Hepatocyte (in vitro differentiated cells): ENCODE data around the gene CFAP73. TPM values are rescaled to one million over a fixed set of nuclear protein-coding genes. Genes with fewer than 3 reads are reported as not detected.

Experiments used
- DNase-seq: peaks from one replicate; pipeline ENCODE4 v3.0.0-alpha.2; 2016; ENCODE audit warnings: low spot score
- H2AFZ ChIP-seq: fragments of 200-600 bp; sonication (generic); 2 replicates; pipeline ENCODE4 v1.6.0; 2016; ENCODE audit warnings: antibody characterized with exemption, mild to moderate bottlenecking
- H3K27ac ChIP-seq: fragments of 200-600 bp; sonication (generic); 2 replicates; pipeline ENCODE4 v1.5.1; 2016; ENCODE audit warnings: mild to moderate bottlenecking
- H3K27me3 ChIP-seq: fragments of 200-600 bp; sonication (generic); 2 replicates; pipeline ENCODE4 v1.6.1; 2016
- H3K36me3 ChIP-seq: fragments of 200-600 bp; sonication (generic); replicated peaks from 2 replicates; pipeline ENCODE4 v1.5.1; 2016; ENCODE audit warnings: low read depth; ENCODE audit not compliant: insufficient read depth
- H3K4me1 ChIP-seq: fragments of 200-600 bp; sonication (generic); 2 replicates; pipeline ENCODE4 v1.5.1; 2016; ENCODE audit warnings: mild to moderate bottlenecking, moderate library complexity; ENCODE audit not compliant: insufficient read depth
- H3K4me2 ChIP-seq: fragments of 200-600 bp; sonication (generic); 2 replicates; pipeline ENCODE4 v1.6.0; 2016
- H3K4me3 ChIP-seq: fragments of 200-600 bp; sonication (generic); 2 replicates; pipeline ENCODE4 v1.5.1; 2016; ENCODE audit warnings: mild to moderate bottlenecking
- H3K79me2 ChIP-seq: fragments of 200-600 bp; sonication (generic); 2 replicates; pipeline ENCODE4 v1.6.0; 2017; ENCODE audit warnings: mild to moderate bottlenecking
- H3K9me2 ChIP-seq: fragments of 200-600 bp; sonication (generic); replicated peaks from 2 replicates; pipeline ENCODE4 v1.6.0; 2017; ENCODE audit warnings: mild to moderate bottlenecking; ENCODE audit not compliant: insufficient read depth
- H3K9me3 ChIP-seq: fragments of 200-600 bp; sonication (generic); 2 replicates; pipeline ENCODE4 v1.5.1; 2016; ENCODE audit warnings: low read depth, mild to moderate bottlenecking
- H4K20me1 ChIP-seq: fragments of 200-600 bp; sonication (generic); 2 replicates; pipeline ENCODE4 v1.6.0; 2016; ENCODE audit warnings: mild to moderate bottlenecking; ENCODE audit not compliant: insufficient read depth, poor library complexity, severe bottlenecking
- CTCF ChIP-seq: fragments of 200-600 bp; sonication (generic); IDR thresholded peaks from 2 replicates; pipeline ENCODE4 v1.5.1; 2016; ENCODE audit warnings: antibody characterized with exemption, mild to moderate bottlenecking; ENCODE audit not compliant: poor library complexity
- EZH2 ChIP-seq: fragments of 200-600 bp; sonication (generic); IDR thresholded peaks from 2 replicates; pipeline ENCODE4 v1.6.1; 2016; ENCODE audit warnings: antibody characterized with exemption, mild to moderate bottlenecking, borderline replicate concordance
- EZH2phosphoT487 ChIP-seq: fragments of 200-600 bp; sonication (generic); IDR thresholded peaks from one replicate; pipeline ENCODE4 v1.6.1; 2018; ENCODE audit warnings: antibody characterized with exemption, mild to moderate bottlenecking, low read depth, moderate library complexity; ENCODE audit not compliant: unreplicated experiment, severe bottlenecking
- WGBS: methylation state at CpG from one replicate; pipeline ENCODE4 v1.1.6; 2016; ENCODE audit warnings: low lambda C conversion rate; ENCODE audit errors: missing lambda C conversion rate; 5-methylcytosine and 5-hydroxymethylcytosine counted together
- polyA plus RNA-seq: library from polyadenylated mRNA; unstranded; fragments of >200 nt; fragmentation: Nextera tagmentation; extraction: Ambion mirVana; gene quantifications from 2 replicates; pipeline ENCODE4 v1.2.1, GENCODE V29; 2016
- total RNA-seq: library from RNA; depleted of rRNA; stranded (reverse); fragments of >200 nt; gene quantifications from 2 replicates; pipeline ENCODE4 v1.2.3, GENCODE V29; 2014

Gene CFAP73
- total and polyA plus RNA-seq, 2 experiments from 2014 or later: not detected

DNA sequence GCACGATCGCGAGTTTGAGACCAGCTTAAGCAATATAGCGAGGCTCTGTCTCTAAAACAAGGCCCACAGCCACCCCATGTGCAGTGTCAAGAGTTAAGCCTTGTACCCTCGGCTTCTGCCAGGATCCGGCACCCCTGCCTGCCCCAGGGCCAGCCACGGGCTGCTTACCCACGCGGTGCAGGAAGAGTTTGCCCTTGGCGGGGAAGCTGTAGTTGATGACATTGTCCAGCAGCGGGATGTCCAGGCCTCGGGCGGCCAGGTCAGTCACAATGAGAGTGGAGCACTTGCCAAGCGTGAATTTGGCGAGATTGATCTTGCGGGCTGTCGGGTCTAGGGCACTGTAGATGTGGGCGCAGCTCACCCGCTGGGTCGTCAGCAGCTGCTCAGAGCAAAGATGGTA, 22.7 kb downstream of the CFAP73 start:
- no peaks in the 10 kb centered on the region for H4K20me1 ChIP-seq
- no peak overlapping the region for H3K4me2 ChIP-seq
- no peaks in the 10 kb centered on the region for H3K36me3 ChIP-seq
- DNase-seq: no peak
- H3K27ac ChIP-seq: no peak overlapping the region
- H2AFZ ChIP-seq: no peak overlapping the region
- no peaks in the 10 kb centered on the region for H3K9me2 ChIP-seq
- no peaks in the 10 kb centered on the region for H3K9me3 ChIP-seq
- H3K4me3 ChIP-seq: no peak overlapping the region
- no peak for TF ChIP-seq EZH2
- no peak for TF ChIP-seq EZH2phosphoT487
- no peak for TF ChIP-seq CTCF
- no peaks in the 10 kb centered on the region for H3K79me2 ChIP-seq
- no peaks in the 10 kb centered on the region for H3K27me3 ChIP-seq
- no peaks in the 10 kb centered on the region for H3K4me1 ChIP-seq
- WGBS: 97% methylated on average over 20 of the region's 20 CpGs

DNA sequence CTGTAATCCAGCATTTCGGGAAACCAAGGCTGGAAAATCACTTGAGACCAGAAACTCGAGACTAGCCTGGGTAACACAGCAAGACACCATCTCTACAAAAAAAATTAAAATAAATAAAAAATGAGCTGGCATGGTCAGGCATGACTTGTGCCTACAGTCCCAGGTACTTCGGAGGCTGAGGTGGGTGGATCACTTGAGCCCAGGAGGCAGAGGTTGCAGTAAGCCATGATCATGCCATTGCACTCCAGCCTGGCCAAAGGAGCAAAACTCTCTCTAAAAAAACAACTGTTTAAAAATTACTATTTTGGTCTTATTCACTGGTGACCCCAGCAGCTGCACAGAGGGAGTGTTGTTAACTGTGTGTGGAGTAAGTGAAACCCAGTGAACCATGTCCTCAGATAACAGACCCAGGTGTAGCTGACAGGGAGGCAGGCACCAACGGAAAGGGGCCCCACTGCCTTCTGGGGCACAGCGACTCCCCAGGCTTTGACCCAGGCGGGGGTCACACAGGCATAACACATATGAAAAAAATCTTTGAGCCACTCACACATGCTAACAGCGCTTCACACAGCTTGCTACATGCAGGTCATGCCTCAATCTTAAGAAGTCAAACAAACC, 23.7 kb downstream of the CFAP73 start:
- DNase-seq: no peak
- Histone ChIP-seq H3K27me3 (no peaks in the 10 kb centered on the region), H3K4me1 (no peaks in the 10 kb centered on the region), H3K36me3 (no peaks in the 10 kb centered on the region), H3K9me2 (no peaks in the 10 kb centered on the region), H3K79me2 (no peaks in the 10 kb centered on the region), H3K27ac (no peak overlapping the region), H4K20me1 (no peaks in the 10 kb centered on the region), H2AFZ (no peak overlapping the region), H3K9me3 (no peaks in the 10 kb centered on the region), H3K4me3 (no peak overlapping the region), H3K4me2 (no peak overlapping the region)
- TF ChIP-seq EZH2phosphoT487 (no peak), CTCF (no peak), EZH2 (no peak)
- 91% methylated on average over 7 of the region's 7 CpGs for WGBS

- H3K79me2 ChIP-seq: no peaks in the 10 kb centered on the region
- DNase-seq: peak; percentile 80
- H3K36me3 ChIP-seq: no peaks in the 10 kb centered on the region
- H3K9me3 ChIP-seq: no peaks in the 10 kb centered on the region
- no peaks in the 10 kb centered on the region for H3K9me2 ChIP-seq
- H2AFZ ChIP-seq: no peak overlapping the region
- no peak overlapping the region for H3K4me3 ChIP-seq
- H3K4me1 ChIP-seq: no peaks in the 10 kb centered on the region
- no peak overlapping the region for H3K4me2 ChIP-seq
- H3K27ac ChIP-seq: no peak overlapping the region
- H4K20me1 ChIP-seq: no peaks in the 10 kb centered on the region
- no peaks in the 10 kb centered on the region for H3K27me3 ChIP-seq
- 67% methylated on average over 27 of the region's 32 CpGs for WGBS
- peak; percentile 98 for TF ChIP-seq CTCF
- no peak for TF ChIP-seq EZH2
- TF ChIP-seq EZH2phosphoT487: no peak
These were observed 25.2 kb downstream of the CFAP73 start for GRCh38 chr12:113174461-113175384.
